Activated naive CD4-positive, alpha-beta T cell treated with anti-CD3 and anti-CD28 coated beads, Interleukin-2, amount 50 U/mL, for 16 hours (primary cell): ENCODE measurements around the gene ECPAS.
"Not testable (repeated sequence)": the region's sequence is repeated elsewhere in the genome, so short reads cannot be mapped to it uniquely, and the experiment has no call there.

Experiments used
- DNase-seq: peaks from one replicate; pipeline ENCODE4 v3.0.0-alpha.2; 2020

The ECPAS gene

DNA sequence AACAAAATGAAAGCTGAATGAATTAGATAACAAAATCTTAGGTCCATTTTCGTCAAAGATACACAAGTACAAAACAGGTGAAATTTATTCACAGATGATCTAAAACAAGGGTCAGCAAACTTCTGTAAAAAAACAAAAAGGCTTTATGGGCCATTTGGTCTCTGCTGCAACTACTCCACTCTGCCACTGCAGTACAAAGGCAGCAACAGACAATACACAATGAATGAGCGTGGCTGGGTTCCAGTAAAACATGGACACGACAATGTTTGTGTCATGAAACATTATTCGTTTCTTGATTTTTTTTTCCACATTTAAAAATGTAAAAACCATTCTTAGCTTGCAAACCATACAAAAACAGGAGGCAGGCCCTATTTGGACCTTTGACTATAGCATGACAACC, 71.9 kb downstream of the ECPAS start:
- DNase-seq = no peak

DNA sequence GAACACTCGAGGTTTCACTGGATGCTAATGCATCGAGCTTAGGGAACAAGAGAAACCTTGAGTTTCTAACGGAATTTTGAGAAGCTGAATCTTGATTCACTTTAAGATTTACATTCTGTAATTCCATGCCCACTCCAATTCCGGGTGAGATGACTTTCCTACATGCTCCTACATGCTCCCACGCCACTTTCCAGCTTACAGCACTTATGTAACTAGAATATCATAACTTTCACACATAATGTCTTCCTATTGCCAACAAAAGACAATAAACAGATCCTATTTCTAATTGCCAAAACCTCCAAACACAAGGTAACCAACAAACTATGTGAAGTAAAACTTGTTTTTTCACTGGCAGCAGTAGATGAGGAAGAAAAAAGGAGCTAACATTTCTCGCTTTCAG, 72.9 kb downstream of the ECPAS start:
- no peak for DNase-seq

DNA sequence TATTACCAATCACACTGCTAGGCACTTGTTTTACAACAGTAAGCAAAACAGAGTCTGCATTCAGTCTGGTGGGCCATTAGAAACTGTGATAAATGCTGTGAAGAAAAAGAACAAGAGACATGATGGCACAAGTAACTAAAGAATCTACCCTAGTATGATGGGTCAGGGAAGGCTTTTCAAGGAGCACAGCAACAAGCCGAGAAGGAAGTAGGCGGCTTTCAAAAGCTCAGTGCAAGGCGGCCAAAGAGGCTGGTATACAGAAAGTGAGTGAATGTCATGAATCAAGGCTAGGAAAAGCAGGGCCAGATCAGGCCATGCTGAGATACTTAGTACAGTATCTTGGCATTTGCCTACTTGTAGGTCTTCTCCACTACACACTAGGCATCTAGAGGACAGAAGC, 76.4 kb downstream of the ECPAS start:
- DNase-seq = no peak

DNA sequence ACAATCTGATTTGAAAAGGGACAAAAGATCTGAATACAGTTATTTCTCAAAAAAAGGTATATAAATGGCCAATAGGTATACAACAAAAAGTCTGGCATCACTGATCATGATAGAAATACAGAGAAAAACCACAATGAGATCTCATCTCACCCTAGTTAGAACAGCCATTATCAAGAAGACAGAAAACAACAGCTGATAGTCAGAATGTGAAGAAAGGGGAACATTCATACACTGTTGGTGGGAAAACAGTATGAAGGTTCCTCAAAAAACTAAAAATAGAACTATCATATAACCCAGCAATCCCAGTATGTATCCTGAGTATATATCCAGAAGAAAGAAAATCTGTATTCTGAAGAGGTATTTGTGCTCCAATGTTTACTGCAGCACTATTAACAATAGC, 78.5 kb downstream of the ECPAS start:
- DNase-seq = no peak

DNA sequence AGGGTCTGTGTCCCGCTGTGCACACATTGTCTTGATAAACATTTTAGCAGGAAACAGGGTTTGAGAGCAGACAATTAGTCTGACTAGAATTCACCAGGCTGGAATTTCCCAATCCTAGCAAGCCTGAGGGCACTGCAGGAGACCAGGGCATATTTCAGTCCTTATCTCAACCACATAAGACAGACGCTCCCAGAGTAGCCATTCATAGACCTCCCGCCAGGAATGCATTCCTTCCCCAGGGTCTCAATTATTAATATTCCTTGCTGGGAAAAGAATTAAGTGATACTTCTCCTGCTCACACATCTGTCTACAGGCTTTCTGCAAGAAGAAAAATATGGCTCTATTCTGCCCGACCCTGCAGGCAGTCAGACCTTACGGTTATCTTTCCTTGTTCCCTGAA, 82.7 kb downstream of the ECPAS start:
- not testable (repeated sequence) for DNase-seq

DNA sequence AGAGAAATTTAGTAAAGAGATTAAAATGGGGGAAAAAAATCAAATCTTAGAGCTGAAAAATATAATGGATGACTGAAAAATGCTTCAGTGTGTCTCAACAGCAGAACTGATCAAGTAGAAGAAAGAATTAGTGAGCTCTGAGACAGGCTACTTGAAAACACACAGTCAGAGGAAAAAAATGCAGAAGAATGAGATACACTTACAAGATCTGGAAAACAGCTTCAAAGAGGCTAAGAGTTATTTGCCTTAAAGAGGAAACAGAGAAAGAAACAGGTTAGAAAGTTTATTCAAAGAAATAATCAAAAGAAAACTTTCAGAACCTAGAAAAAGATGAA, 83.7 kb downstream of the ECPAS start:
- DNase-seq = no peak

DNA sequence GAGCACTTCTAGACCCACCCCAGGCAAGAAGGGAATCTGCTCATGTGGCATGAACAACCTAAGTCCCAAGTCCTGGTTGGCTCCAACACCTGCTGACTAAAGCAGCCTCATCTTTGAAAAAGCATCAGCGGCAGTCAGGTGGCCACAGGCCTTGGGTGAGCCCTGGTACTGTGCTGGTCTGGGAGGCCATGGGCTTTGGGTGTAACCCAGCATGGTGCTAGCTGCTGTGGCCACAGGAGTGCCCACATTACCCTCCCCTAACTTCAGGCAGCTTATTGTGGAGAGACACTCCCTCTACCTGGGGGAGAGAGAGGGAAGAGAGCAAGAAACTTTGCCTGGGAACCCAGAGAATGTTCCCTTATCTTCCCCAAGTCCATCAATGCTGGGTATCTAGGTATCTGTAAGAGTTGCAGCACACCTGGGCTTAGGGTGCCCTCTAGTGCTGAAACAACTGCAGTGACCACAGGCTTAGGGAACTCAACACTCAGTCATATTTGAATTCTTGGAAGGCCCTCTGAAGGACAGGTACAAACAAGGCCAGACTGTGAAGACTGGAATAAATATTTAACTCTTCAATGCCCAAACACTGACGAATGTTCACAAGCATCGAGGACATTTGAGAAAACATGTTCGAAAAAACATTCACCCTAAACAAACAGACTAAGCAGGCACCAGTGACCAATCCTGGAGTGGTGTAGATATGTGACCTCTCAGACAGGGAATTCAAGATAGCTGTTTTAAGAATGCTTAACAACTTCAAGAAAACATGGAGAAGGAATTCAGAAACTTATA, 84.2 kb downstream of the ECPAS start:
- DNase-seq = no peak

DNA sequence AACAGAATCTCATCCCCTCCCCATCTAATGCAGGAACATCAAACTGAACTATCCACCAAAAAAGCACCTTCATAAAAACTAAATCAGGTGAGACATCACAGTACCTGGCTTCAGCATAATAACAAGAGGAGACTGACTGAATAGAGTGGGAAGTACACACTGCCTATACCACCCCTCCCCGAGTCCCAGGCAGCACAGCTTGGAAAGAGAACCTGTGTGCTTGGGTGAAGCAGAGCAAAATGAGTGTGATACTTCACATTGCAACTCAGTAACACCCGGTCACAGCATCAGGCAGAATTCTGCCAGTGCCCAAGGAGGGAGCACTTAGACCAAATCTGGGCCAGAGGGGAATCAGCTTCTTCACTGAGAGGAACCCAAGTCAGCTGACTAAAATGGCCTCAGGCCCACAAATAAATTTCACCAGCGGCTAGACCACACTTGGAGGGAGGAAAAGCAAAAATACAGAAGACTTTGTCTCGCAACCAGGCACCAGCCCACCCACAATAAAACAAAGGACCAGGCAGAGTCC, 84.9 kb downstream of the ECPAS start:
- no peak for DNase-seq

DNA sequence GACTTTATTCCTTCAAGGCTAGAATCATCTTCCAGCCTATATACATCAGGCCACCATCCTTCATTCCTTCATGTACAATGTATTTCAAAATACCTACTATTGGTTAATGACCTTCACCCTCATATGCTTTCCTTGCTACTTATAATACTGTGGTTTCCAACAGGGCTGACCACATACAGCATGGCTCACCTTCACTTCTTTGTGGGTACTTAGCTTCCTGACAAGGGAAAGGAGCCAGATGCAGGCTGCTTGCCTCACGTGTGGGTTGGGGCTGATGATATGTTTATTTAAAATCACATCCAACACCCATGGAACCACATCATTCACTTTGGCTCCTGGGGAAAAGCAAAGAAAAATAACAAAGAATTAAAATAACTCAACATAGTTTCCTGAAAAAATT, 90.2 kb downstream of the ECPAS start:
- no peak for DNase-seq

DNA sequence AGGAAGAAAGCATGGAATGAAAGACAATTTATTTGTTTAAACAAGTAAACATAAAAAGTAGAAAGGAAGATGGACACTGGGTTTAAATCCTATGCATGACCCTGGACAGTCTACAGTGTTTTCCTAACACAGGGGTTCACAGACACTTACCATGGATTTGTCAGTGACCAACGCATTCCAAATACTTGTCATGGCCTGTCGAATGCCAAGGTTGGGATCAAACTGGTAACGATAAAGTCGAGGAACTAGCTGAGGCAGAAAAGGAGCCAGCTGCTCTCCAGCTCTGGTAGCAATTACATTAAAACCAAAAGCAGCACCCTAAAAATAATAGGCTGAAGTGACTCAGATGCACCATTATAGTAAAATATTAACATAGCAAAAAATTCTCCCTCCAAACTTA, 94.8 kb downstream of the ECPAS start:
- DNase-seq = no peak

DNA sequence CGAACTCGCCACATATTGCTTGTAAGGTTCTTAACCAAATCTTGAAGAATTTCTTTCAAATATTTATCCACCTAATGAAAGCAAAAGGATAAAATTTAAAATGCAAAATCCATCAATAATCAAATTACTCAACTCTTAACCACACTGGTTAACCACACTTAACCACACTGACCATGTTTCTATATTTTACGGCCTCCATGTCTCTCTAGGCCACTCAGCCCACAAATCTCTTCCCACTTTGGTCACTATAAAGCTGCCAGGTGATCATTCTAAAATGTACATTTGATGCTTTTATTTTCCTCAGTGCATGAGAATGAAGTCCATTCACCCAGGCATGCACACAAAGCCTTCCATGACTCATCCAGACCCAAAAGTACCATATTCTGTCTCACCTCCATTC, 97.8 kb downstream of the ECPAS start:
- DNase-seq = no peak

DNA sequence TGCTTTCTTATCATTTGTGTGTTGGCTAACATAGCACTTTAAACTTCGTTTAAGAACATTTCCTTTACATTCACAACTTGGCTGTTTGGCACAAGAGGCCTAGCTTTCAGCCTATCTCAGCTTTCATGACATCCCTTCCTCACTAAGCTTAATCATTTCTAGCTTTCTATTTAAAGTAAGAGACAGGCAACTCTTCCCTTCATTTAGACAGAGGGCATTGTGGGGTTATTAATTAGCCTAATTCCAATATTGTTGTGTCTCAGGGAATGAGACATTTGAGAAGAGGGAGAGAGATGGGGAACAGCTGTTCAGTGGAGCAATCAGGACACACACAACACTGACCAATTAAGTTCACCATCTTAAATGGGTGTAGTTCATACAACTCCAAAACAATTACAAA, 103.2 kb downstream of the ECPAS start:
- DNase-seq = no peak

DNA sequence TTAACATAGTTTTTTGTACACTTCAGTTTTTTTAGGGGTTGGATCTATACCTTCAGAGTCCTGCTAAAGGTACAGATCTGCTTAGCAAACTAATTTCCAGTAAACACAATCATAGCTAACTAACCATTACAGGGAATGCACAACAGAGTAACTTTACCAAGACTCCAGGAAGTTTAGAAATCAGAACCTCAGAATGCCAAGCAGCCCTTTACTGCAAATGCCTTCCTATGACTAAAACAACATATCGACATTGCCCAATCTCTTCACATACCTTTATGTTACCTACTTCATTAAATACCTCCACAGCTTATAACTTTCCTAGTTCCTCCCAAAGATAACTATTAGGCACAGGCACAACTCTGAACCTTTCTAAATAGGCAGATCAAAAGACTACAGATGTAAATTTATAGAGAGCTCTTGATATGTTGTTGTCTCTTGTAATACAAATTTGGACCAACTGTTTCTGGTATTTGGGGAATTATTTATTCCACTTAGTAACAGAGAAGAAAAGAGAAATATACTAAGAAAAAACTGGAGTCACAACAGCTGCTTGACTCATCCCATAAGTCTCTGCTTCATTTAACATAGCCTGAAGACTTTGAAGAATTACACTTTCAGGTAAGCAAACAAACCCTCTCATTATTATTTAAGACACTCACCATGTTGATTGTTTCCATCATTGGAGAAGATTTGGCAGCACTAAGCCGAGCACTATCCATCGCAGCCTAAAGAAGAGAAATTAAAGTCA, 108.2 kb downstream of the ECPAS start:
- DNase-seq = no peak

DNA sequence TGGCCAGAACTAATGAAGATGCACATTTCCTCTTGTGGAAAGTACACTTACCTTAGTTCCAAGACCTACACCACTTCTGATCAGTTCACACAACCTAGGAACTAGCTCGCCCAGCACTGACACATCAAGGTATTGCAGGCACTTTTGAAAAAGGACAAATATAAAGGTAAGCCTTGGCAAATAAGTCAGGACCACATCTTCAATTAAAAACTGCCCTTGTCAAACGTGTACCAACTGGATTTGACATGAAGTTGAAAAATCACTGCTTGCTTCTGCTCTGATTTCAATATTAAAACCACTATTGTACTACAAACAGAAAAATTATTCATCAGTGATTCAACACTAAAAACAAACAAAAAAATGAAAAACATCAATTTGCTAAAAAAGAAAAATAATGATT, 109.1 kb downstream of the ECPAS start:
- no peak for DNase-seq

DNA sequence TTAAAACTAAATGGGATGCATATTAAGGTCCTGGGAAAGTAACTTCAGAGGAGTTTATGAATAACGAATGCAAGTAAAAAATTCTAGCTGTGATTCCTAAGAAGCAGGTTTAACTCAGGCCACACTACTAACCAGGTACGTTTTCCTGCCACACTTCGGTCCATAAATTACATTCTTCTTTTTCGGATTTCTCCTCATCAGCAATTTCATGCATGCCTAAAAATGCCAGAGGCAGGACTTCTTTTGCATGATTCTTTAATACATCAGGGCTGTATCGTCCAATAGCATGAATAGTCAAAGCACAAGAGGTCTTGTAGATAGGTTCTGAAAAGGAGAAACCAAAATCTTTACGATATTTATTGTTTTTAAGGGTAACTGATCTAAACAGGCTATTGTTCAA, 111.9 kb downstream of the ECPAS start:
- DNase-seq = no peak

DNA sequence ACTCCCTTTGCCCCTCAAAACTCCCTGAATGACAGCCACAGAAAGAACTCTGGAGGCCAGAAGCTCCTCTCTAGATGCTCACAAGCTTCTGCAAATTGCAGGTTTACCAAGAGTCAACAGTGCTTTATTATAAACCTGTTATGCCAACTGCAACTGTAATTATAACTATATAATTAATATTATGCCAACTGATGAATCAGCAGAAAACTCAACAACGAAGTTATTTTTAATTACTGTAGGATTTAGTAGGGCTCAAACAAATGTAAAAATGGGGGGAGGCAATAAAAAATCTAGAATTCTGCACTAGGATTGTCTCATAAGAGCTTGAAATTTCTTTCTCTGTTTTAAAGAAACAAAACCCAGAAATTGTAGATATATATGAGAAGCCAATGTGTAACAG, 117.2 kb downstream of the ECPAS start:
- no peak for DNase-seq

DNA sequence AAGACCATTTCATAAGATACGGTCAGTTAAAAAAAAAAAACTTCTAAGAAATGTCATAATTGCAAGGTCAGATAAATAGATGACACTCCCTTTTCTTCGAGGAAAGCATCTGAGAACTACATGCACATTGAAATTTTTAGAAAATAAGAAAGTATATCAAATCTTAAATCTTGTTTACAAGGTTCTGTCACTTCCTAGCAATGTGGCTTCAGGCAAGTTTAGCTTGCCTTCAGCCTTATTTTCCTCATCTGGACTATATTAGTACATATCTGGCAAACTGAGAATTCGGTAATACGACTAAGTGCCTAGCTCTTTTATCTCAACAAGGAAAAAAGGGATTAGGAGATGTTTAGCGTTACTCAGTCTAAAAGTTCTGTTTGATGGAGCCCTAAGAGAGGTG, 121.7 kb downstream of the ECPAS start:
- DNase-seq = no peak

DNA sequence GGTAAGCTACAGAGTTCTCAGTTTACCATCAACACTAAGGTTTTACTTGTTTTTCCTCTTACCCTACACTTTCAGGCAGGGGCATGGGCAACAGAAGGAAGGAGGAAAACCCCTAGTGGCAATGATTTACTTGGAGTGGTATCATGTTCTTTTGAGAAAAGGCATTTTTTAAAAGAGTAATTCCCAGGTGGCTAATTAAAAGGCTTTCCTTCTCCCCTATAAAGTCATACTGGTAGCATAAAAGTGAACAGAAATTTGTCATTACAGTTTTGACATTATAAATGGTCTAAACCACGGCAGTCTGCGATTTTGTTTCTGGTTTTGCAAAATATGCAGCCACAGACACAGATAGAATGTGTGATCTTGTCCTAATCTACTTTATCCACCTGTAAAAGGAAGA, 123.3 kb downstream of the ECPAS start:
- no peak for DNase-seq

DNA sequence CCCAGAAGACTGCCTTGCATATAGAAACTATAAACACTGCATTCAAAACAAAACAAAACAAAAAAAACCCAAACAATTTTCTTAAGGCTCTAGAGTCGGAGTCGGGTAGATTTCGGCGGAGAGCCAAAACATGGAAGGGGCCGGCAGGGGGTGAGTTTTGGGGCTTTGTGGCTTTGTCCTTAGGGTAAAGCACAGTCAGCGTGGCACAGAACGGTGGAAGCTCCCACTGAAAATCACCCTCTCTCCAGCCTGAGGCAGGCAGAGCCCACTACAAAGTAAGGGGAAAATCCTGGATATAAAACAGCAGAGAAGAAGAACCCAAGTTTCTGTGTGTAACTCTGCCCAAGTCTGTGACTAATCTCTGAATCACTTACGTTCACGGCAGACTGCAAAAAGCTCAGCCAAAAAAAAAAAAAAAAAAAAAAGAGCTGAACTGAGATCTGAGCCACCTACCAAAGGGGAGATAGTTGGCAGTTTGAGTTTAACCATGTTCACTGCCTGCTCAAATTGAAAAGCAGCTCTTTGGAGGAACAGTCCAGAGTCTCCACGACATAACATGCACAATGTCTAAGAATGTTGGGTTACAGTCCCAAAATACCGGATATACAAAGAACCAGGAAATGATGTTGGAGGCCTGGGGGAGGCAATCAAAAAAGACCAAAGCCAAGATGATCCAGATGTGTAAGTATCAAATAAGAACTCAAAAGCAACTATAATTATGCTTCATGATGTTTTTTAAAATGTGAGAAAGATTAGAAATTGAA, 127.5 kb downstream of the ECPAS start:
- DNase-seq = no peak

DNA sequence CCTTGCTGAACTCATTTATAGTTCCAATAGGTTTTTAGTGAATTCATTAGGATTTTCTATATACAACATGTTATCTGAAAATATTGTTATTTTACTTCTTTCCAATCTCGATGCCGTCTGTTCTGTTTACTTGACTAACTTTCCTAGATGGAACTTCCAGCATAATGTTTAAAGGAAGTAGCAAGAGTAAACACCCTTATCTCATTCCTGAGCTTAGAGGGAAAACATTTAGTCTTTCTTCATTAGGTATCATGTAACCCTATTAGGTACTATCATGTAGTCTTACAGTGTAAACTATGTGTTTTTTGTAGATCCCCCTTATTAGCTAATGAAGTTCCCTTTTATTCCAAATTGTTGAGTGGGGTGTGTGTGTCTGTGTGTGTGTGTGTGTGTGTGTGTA, 131.6 kb downstream of the ECPAS start:
- DNase-seq = no peak

DNA sequence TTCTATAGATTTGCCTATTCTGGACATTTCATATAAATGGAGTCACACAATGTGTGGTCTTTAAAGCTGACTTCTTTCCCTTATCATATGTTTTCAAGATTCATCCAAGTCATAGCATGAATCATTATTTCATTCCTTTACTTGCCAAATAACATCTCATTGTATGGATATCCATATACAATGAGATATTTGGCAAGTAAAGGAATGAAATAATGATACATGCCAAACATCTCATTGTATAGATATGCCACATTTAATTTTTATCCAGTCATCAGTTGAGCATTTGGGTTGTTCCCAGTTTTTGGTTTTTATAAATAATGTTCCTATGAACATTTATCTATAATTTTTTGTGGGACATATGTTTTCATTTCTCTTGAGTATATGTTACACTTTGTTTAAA, 133.6 kb downstream of the ECPAS start:
- DNase-seq = no peak

DNA sequence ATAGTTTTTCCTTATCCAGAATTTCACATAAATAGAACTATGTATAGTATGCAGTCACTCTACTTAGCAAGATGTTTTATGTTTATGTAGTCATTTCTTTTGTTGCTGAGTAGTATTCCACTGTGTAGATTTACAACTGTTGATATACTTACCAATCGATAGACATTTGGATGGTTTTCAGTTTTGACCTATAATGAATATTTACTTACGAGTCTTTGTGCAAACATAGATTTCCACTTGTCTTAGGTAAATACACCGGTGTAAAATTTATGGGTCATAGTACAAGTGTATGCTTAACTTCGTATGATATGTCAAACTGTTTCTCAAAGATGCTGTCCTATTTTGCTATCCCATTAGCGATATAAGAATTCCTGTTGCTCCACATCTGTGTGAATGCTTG, 134.4 kb downstream of the ECPAS start:
- DNase-seq = no peak

DNA sequence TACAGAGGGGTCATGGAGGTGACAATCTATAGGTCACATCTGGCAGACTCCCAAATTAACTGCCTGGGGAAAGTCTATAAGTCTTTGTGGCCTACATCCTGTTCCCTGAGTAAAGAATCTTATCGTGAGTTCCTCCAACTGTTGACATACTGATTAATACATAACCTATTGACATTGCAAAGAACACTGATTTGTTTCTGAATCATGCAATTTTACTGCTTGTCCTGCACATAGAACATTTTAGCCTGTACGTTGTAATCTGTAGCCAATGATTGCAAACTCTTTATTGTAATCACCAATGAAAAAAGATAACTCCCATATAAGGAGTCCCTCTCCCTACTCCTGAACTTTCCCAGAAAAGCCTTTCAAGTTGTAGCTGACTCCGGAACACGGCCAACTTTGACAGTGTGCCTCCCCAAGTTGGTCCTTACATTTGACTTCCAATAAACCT, 135.3 kb downstream of the ECPAS start:
- no peak for DNase-seq
